Stimulated activated CD4-positive, alpha-beta T cell treated with anti-CD3 and anti-CD28 coated beads, TNF-alpha, amount 100 ng/mL, for 1 hour (primary cell): ENCODE data around the gene KRT6A.
"Not testable (repeated sequence)": the region's sequence is repeated elsewhere in the genome, so short reads cannot be mapped to it uniquely, and the experiment has no call there.

Source experiments
- DNase-seq, 3 donors: peaks; one replicate each; pipeline ENCODE4 v3.0.0-alpha.2; 2020; ENCODE audit warnings: low read depth in 3 of 3, low spot score in 1 of 3

The KRT6A gene

GRCh38 chr12:52473768-52474167 is 19.3 kb downstream of the KRT6A start, which contains the start of gene KRT6C:
Gene KRT6C (minus strand): TSS chr12:52473805. CDS start chr12:52473737, 68 bp downstream.
- DNase-seq = no peak

- no peak for DNase-seq
Measured at GRCh38 chr12:52469853-52470252, 23.2 kb downstream of the KRT6A start.

- DNase-seq = no peak
Measured at GRCh38 chr12:52464897-52465296, 28.2 kb downstream of the KRT6A start.

- DNase-seq = no peak
Measured at GRCh38 chr12:52461693-52462092, 31.4 kb downstream of the KRT6A start.

GRCh38 chr12:52458861-52459260 is 34.2 kb downstream of the KRT6A start:
- no peak for DNase-seq

- DNase-seq = no peak
Measured at GRCh38 chr12:52455821-52456220, 37.2 kb downstream of the KRT6A start.

GRCh38 chr12:52454411-52455201 is 38.5 kb downstream of the KRT6A start:
- no peak for DNase-seq

- DNase-seq = no peak
Measured at GRCh38 chr12:52452101-52452500, 41.0 kb downstream of the KRT6A start, which contains the start of gene KRT6B. Gene KRT6B (minus strand): TSS chr12:52452146. CDS start chr12:52452078, 68 bp downstream.

- no peak for DNase-seq
Measured at GRCh38 chr12:52448228-52448627, 44.8 kb downstream of the KRT6A start.

GRCh38 chr12:52447196-52447595 is 45.9 kb downstream of the KRT6A start:
- DNase-seq = not testable (repeated sequence)

- no peak for DNase-seq
Measured at GRCh38 chr12:52446367-52447045, 46.6 kb downstream of the KRT6A start.

- no peak for DNase-seq
Measured at GRCh38 chr12:52445876-52446275, 47.2 kb downstream of the KRT6A start.

- DNase-seq = no peak
Measured at GRCh38 chr12:52444647-52445595, 48.1 kb downstream of the KRT6A start.

- DNase-seq = no peak
Measured at GRCh38 chr12:52443966-52444365, 49.1 kb downstream of the KRT6A start.

GRCh38 chr12:52442600-52443061 is 50.4 kb downstream of the KRT6A start:
- no peak for DNase-seq

- DNase-seq = no peak
Measured at GRCh38 chr12:52441320-52441911, 51.6 kb downstream of the KRT6A start.

- DNase-seq = no peak
Measured at GRCh38 chr12:52440821-52441319, 52.2 kb downstream of the KRT6A start.

- DNase-seq = no peak
Measured at GRCh38 chr12:52439845-52440244, 53.2 kb downstream of the KRT6A start.

GRCh38 chr12:52439420-52439819 is 53.6 kb downstream of the KRT6A start:
- no peak for DNase-seq
